ENCODE data around the gene CSKMT. TPM values are rescaled to one million over a fixed set of nuclear protein-coding genes. Genes with fewer than 3 reads are reported as not detected.

Gene CSKMT
- total RNA-seq, 4 donors from 2014 or later: 1.1 to 10.5 (median 7.0) TPM

- H3K4me3 ChIP-seq: peak overlapping the region; percentile 58 to 82 (median 65)
These were observed 42.5 kb upstream of the CSKMT start for GRCh38 chr11:62622476-62623089.

GRCh38 chr11:62627713-62628112 is 37.4 kb upstream of the CSKMT start:
- Histone ChIP-seq H3K36me3 (peaks cover 43 to 84% (median 68%) of the 10 kb centered on the region in 3 donors), H3K4me3 (no peak overlapping the region), H3K9me3 (no peaks in the 10 kb centered on the region), H3K4me1 (peaks cover 0 to under 1% (median 0%) of the 10 kb centered on the region in 3 donors), H3K27me3 (no peaks in the 10 kb centered on the region), H3K27ac (no peak overlapping the region)
- WGBS, 2 donors: 65 to 82% methylated on average over 3 of the region's 3 CpGs
- no peak for TF ChIP-seq POLR2A (IDR thresholded peaks at IDR 0.05)
- peak in 1 of 6 experiments; percentile 20 for TF ChIP-seq CTCF (IDR thresholded peaks at IDR 0.05)
- intact Hi-C loops (cut with DNase I): no loop called here
- no peak for DNase-seq

More at GRCh38 chr11:62622476-62623089, 42.5 kb upstream of the CSKMT start:
- 75 to 80% methylated on average over 7 of the region's 7 CpGs for WGBS, 2 donors
- no peak for DNase-seq
- intact Hi-C loops (cut with DNase I): no loop called here
- Histone ChIP-seq H3K36me3 (peaks cover 22 to 36% (median 23%) of the 10 kb centered on the region in 3 donors), H3K27ac (peak overlapping the region; percentile 87 to 96 (median 90)), H3K27me3 (no peaks in the 10 kb centered on the region), H3K4me1 (peaks cover 12 to 38% (median 19%) of the 10 kb centered on the region in 3 donors), H3K9me3 (no peaks in the 10 kb centered on the region)
- TF ChIP-seq CTCF (IDR thresholded peaks at IDR 0.05): no peak
- no peak for TF ChIP-seq POLR2A (IDR thresholded peaks at IDR 0.05)

- intact Hi-C loops (cut with DNase I): no loop called here
- H3K27ac ChIP-seq: no peak overlapping the region
- peaks cover 41 to 100% (median 73%) of the 10 kb centered on the region in 3 donors for H3K36me3 ChIP-seq
- H3K9me3 ChIP-seq: no peaks in the 10 kb centered on the region
- H3K27me3 ChIP-seq: no peaks in the 10 kb centered on the region
- WGBS, 2 donors: 83 to 93% methylated on average over 2 to 4 of the region's 6 CpGs
- no peak for DNase-seq
- no peak for TF ChIP-seq CTCF (IDR thresholded peaks at IDR 0.05)
- no peak overlapping the region for H3K4me3 ChIP-seq
- no peaks in the 10 kb centered on the region for H3K4me1 ChIP-seq
These were observed 32.6 kb upstream of the CSKMT start for GRCh38 chr11:62632492-62632891.

- Histone ChIP-seq H3K27me3 (no peaks in the 10 kb centered on the region), H3K27ac (no peak overlapping the region), H3K4me3 (no peak overlapping the region), H3K36me3 (peaks cover 0 to 61% (median 24%) of the 10 kb centered on the region in 3 donors), H3K4me1 (peaks cover 18 to 43% (median 20%) of the 10 kb centered on the region in 3 donors), H3K9me3 (no peaks in the 10 kb centered on the region)
- TF ChIP-seq CTCF (IDR thresholded peaks at IDR 0.05): no peak
- no peak for TF ChIP-seq POLR2A (IDR thresholded peaks at IDR 0.05)
- no peak for DNase-seq
- intact Hi-C loops (cut with DNase I): no loop called here
- WGBS, 2 donors: 79 to 89% methylated on average over 6 of the region's 8 CpGs
These were observed 20.9 kb upstream of the CSKMT start for GRCh38 chr11:62644220-62644619.

- WGBS, 2 donors: 13 to 15% methylated on average over 11 of the region's 11 CpGs
- intact Hi-C loops (cut with DNase I): no loop called here
- peak overlapping the region; percentile 76 to 96 (median 94) for H3K4me3 ChIP-seq
- TF ChIP-seq CTCF (IDR thresholded peaks at IDR 0.05): no peak
- TF ChIP-seq POLR2A (IDR thresholded peaks at IDR 0.05): no peak
- no peak for DNase-seq
- H3K27ac ChIP-seq: peak overlapping the region; percentile 92 to 96 (median 94)
- peaks cover 18 to 39% (median 20%) of the 10 kb centered on the region in 3 donors for H3K4me1 ChIP-seq
- peaks cover 0 to 67% (median 30%) of the 10 kb centered on the region in 3 donors for H3K36me3 ChIP-seq
- H3K27me3 ChIP-seq: no peaks in the 10 kb centered on the region
- no peaks in the 10 kb centered on the region for H3K9me3 ChIP-seq
These were observed 19.5 kb upstream of the CSKMT start for GRCh38 chr11:62645671-62645945.

Data from esophagus squamous epithelium (tissue), 5 donors.